ENCODE data around the gene GSC2.

- TF ChIP-seq CTCF (conservative IDR thresholded peaks at IDR 0.05; ENCODE audit: low read length), result no peak
- TF ChIP-seq EZH2phosphoT487 (IDR thresholded peaks at IDR 0.05; ENCODE audit: borderline replicate concordance), result no peak
Observed at GRCh38 chr22:19184276-19184997, 34.3 kb upstream of the GSC2 start.
